Neural cell (in vitro differentiated cells): Measurements from ENCODE around the gene CRTAP.

ENCODE experiments used
- CTCF ChIP-seq: fragments of 450-650 bp; IDR thresholded peaks from 2 replicates; pipeline ENCODE4 v1.5.1; 2014; ENCODE audit warnings: antibody characterized with exemption, mild to moderate bottlenecking, moderate library complexity; ENCODE audit not compliant: poor library complexity, severe bottlenecking
- EZH2 ChIP-seq: fragments of 200-600, 300-800 bp; shearing (Covaris generic), sonication (generic); IDR thresholded peaks from 2 replicates; pipeline ENCODE4 v1.6.1; 2014; ENCODE audit warnings: antibody characterized with exemption, low read length, borderline replicate concordance, mild to moderate bottlenecking; ENCODE audit not compliant: insufficient read depth, poor library complexity, severe bottlenecking
- MXI1 ChIP-seq: fragments of 450-650 bp; conservative IDR thresholded peaks from 2 replicates; pipeline ENCODE4 v1.6.1; 2014; ENCODE audit warnings: antibody characterized with exemption, mild to moderate bottlenecking; ENCODE audit not compliant: poor library complexity, severe bottlenecking
- RAD21 ChIP-seq: fragments of 450-650 bp; conservative IDR thresholded peaks from 2 replicates; pipeline ENCODE4 v1.6.1; 2014; ENCODE audit warnings: antibody characterized with exemption, mild to moderate bottlenecking, moderate library complexity

GRCh38 chr3:33103034-33103433 is 10.8 kb upstream of the CRTAP start:
- no peak for TF ChIP-seq RAD21
- no peak for TF ChIP-seq EZH2
- no peak for TF ChIP-seq CTCF
- TF ChIP-seq MXI1 = no peak
